ENCODE results near the gene SLC49A3. TPM values are rescaled to one million over a fixed set of nuclear protein-coding genes. Genes with fewer than 3 reads are reported as not detected.
A peak's percentile ranks its signal among the peaks of the same experiment; 100 is the strongest.
"Not testable (repeated sequence)": the region's sequence is repeated elsewhere in the genome, so short reads cannot be mapped to it uniquely, and the experiment has no call there.

The SLC49A3 gene
- total and polyA plus RNA-seq, 2 experiments from 2014 or later: 12.2 to 12.8 TPM

DNA sequence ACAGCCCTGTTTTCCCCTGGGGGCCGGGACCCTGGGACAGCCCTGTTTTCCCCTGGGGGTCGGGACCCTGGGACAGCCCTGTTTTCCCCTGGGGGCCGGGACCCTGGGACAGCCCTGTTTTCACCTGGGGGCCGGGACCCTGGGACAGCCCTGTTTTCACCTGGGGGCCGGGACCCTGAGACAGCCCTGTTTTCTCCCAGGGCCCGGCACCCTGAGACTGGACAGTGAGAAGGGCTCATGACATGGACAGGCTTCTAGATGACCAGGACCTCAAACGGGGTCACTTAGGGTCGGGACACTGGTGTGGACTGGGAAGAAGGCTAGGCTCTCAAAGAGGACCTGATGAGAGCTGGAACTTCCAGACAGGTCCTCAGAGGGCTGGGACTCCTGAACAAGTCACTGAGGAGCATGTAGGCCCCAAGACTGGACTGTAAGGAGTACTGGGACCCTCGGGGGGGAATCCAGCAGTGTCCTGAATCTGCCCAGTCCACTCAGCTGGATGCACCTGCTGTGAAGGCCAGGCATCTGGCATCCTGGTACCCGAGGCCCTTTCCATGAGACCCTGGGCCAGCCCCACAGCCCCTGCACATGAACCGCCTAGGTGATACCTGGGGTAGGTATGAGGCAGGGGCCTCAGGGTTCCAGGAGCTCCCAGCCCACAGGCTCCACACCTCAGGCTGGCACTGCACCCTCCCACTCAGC, 19.1 kb upstream of the SLC49A3 start:
- TF ChIP-seq CTCF (IDR thresholded peaks at IDR 0.05; ENCODE audit: poor library complexity) (no peak), EZH2phosphoT487 (IDR thresholded peaks at IDR 0.05; ENCODE audit: low read depth, severe bottlenecking, unreplicated experiment) (no peak), EZH2 (IDR thresholded peaks at IDR 0.05; ENCODE audit: borderline replicate concordance) (no peak)
- H3K9me3 ChIP-seq (ENCODE audit: low read depth): no peaks in the 10 kb centered on the region
- no peak overlapping the region for H3K27ac ChIP-seq
- no peaks in the 10 kb centered on the region for H3K36me3 ChIP-seq (replicated peaks; ENCODE audit: insufficient read depth, low read depth)
- H2AFZ ChIP-seq: no peak overlapping the region
- peaks cover 72% of the 10 kb centered on the region for H3K79me2 ChIP-seq
- no peak for DNase-seq (ENCODE audit: low spot score)
- H3K4me3 ChIP-seq: no peak overlapping the region
- H4K20me1 ChIP-seq (ENCODE audit: insufficient read depth, poor library complexity, severe bottlenecking): peaks cover 56% of the 10 kb centered on the region
- H3K27me3 ChIP-seq: no peaks in the 10 kb centered on the region
- H3K9me2 ChIP-seq (replicated peaks; ENCODE audit: insufficient read depth): no peaks in the 10 kb centered on the region
- H3K4me2 ChIP-seq: peak overlapping the region; percentile 96
- WGBS (ENCODE audit: low lambda C conversion rate, missing lambda C conversion rate): 96% methylated on average over 11 of the region's 11 CpGs
- H3K4me1 ChIP-seq (ENCODE audit: insufficient read depth): peaks cover 18% of the 10 kb centered on the region

DNA sequence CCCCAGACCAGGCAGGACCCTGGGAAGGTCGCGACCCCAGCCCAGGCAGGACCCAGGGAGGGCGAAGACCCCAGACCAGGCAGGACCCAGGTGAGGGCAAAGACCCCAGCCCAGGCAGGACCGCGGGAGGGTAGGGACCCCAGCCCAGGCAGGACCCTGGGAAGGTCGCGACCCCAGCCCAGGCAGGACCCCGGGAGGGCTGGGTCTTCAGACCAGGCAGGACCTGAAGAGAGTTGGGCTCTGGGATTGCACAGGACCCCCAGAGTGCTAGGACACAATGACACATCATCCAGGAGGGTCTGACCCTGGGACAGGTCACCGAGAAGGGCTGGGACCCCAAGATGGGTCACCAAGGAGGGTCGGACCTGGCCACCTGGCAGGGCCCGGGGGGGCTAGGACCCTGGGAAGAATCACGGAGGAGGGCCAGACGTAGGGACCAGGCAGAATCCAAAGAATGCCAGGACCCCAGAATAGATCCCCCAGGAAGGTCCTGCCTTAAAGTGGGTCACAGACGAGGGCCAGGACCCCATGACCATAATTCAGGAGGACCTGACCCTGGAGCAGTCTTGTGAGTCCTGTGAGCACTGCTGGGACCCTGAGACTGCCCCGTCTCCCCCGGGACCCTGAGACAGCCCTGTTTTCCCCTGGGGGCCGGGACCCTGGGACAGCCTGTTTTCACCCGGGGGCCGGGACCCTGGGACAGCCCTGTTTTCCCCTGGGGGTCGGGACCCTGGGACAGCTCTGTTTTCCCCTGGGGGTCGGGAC, 18.1 kb upstream of the SLC49A3 start:
- no peak overlapping the region for H2AFZ ChIP-seq
- H3K9me3 ChIP-seq (ENCODE audit: low read depth): no peaks in the 10 kb centered on the region
- peaks cover 46% of the 10 kb centered on the region for H4K20me1 ChIP-seq (ENCODE audit: insufficient read depth, poor library complexity, severe bottlenecking)
- no peak overlapping the region for H3K27ac ChIP-seq
- no peaks in the 10 kb centered on the region for H3K9me2 ChIP-seq (replicated peaks; ENCODE audit: insufficient read depth)
- peak overlapping the region; percentile 96 for H3K4me2 ChIP-seq
- peak overlapping the region; percentile 29 for H3K4me3 ChIP-seq
- H3K4me1 ChIP-seq (ENCODE audit: insufficient read depth): peaks cover 18% of the 10 kb centered on the region
- H3K36me3 ChIP-seq (replicated peaks; ENCODE audit: insufficient read depth, low read depth): no peaks in the 10 kb centered on the region
- no peak for DNase-seq (ENCODE audit: low spot score)
- 71% methylated on average over 17 of the region's 21 CpGs for WGBS (ENCODE audit: low lambda C conversion rate, missing lambda C conversion rate)
- H3K27me3 ChIP-seq: no peaks in the 10 kb centered on the region
- H3K79me2 ChIP-seq: peaks cover 62% of the 10 kb centered on the region
- TF ChIP-seq CTCF (IDR thresholded peaks at IDR 0.05; ENCODE audit: poor library complexity) (no peak), EZH2 (IDR thresholded peaks at IDR 0.05; ENCODE audit: borderline replicate concordance) (no peak), EZH2phosphoT487 (IDR thresholded peaks at IDR 0.05; ENCODE audit: low read depth, severe bottlenecking, unreplicated experiment) (no peak)

DNA sequence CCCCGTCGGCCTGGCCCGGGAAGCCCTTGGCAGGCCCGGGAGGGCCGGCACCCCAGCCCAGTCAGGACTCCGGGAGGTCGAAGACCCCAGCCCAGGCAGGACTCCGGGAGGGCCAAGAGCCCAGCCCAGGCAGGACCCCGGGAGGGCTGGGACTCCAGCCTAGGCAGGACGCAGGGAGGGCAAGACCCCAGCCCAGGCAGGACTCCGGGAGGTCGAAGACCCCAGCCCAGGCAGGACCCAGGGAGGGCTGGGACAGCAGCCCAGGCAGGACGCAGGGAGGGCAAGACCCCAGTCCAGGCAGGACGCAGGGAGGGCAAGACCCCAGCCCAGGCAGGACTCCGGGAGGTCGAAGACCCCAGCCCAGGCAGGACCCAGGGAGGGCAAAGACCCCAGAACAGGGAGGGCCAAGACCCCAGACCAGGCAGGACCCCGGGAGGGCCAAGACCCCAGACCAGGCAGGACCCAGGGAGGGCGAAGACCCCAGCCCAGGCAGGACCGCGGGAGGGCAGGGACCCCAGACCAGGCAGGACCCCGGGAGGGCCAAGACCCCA, 17.2 kb upstream of the SLC49A3 start:
- DNase-seq (ENCODE audit: low spot score); H3K27me3 ChIP-seq; H3K9me3 ChIP-seq (ENCODE audit: low read depth); H3K9me2 ChIP-seq (replicated peaks; ENCODE audit: insufficient read depth); H3K36me3 ChIP-seq (replicated peaks; ENCODE audit: insufficient read depth, low read depth): not testable (repeated sequence)
- Histone ChIP-seq H2AFZ (peak overlapping the region; percentile 60), H3K4me3 (peak overlapping the region; percentile 98), H4K20me1 (ENCODE audit: insufficient read depth, poor library complexity, severe bottlenecking) (peaks cover 41% of the 10 kb centered on the region), H3K79me2 (peaks cover 55% of the 10 kb centered on the region), H3K4me2 (peak overlapping the region; percentile 96), H3K27ac (peak overlapping the region; percentile 61), H3K4me1 (ENCODE audit: insufficient read depth) (peaks cover 18% of the 10 kb centered on the region)
- 4% methylated on average over 8 of the region's 21 CpGs for whole genome bisulfite sequencing (ENCODE audit: low lambda C conversion rate, missing lambda C conversion rate)
